GM19099 (cell line): ENCODE data around the gene HES5.

ENCODE experiments used
- POLR2A ChIP-seq: IDR thresholded peaks from 3 replicates; pipeline ENCODE4 v1.6.1; 2011; ENCODE audit warnings: low read depth; ENCODE audit not compliant: insufficient read length; ENCODE audit errors: extremely low read depth

The HES5 gene

DNA sequence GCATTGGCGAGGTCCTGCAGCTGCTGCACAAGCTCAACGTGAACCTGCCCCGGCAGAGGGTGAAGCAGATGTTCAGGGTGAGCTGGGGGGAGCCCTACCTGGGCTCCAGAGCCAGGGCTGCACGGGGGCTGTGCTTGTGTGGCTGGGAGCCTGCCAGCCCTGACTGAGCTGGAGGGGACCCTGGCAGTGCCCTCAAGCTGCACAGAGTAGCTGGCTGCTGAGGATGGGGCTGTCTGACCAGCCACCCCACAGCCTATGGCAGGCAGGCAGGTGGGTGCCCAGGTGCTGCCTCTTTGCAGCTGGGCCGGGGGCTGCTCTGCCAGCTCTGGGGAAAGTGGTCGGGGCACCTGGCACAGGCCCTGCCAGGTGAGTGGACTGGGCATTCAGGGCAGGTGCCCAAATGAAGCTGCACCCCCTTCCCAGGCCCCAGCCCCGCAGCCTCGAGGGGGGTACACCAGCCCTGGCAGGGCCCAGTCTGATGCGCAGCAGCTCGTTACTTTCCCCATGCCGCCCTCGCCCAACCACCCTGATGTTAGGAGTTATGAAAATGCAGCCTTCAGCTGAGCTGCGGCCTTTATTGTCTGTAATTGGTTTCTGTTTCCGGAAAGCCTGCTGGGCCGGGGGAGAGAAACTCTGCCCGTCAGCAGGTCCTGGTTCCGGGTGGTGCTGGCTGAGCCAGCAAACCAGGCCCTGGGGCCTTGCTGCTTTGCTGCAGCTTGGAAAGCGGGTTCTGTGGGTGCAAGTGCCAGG, 49.7 kb downstream of the HES5 start:
- TF ChIP-seq POLR2A, result no peak

DNA sequence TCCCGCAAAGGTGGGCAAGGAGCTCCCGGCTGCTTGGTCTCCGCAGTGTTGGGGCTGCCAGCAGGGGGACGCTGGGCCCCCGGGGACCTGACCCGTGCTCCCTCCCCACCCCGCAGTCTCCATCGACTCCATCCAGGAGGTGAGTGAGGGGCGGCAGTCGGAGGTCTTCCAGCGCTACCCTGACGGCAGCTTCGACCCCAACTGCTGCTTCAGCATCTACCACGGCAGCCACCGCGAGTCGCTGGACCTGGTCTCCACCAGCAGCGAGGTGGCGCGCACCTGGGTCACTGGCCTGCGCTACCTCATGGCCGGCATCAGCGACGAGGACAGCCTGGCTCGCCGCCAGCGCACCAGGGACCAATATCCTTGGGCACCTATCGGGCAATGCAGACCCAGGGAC, 50.4 kb downstream of the HES5 start:
- TF ChIP-seq POLR2A, result no peak

DNA sequence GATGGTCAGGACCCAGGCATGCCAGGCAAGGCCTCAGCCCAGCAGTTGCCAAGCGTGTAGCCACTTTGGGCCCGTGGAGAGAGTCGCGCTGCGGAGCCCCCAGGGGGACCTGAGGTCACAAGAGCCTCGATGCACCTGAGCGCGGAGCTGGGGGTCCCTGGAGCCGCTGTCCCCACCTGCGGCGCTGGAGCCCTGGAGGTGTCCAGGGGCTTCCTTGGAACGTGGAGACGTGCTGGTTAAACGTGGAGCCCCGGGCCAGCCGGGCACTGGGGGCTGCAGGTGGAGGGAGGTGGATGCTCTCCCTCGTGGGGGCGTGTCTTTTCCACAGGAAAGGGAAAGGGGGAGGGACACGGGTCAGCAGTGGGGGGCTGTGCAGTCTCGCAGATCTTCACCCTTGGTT, 50.9 kb downstream of the HES5 start:
- TF ChIP-seq POLR2A, result no peak
